ENCODE data around the gene SPINT1. TPM values are rescaled to one million over a fixed set of nuclear protein-coding genes. Genes with fewer than 3 reads are reported as not detected.

Gene SPINT1, protein sequence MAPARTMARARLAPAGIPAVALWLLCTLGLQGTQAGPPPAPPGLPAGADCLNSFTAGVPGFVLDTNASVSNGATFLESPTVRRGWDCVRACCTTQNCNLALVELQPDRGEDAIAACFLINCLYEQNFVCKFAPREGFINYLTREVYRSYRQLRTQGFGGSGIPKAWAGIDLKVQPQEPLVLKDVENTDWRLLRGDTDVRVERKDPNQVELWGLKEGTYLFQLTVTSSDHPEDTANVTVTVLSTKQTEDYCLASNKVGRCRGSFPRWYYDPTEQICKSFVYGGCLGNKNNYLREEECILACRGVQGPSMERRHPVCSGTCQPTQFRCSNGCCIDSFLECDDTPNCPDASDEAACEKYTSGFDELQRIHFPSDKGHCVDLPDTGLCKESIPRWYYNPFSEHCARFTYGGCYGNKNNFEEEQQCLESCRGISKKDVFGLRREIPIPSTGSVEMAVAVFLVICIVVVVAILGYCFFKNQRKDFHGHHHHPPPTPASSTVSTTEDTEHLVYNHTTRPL
- 0.33 and 0.36 TPM in 2 replicates for total RNA-seq

DNA sequence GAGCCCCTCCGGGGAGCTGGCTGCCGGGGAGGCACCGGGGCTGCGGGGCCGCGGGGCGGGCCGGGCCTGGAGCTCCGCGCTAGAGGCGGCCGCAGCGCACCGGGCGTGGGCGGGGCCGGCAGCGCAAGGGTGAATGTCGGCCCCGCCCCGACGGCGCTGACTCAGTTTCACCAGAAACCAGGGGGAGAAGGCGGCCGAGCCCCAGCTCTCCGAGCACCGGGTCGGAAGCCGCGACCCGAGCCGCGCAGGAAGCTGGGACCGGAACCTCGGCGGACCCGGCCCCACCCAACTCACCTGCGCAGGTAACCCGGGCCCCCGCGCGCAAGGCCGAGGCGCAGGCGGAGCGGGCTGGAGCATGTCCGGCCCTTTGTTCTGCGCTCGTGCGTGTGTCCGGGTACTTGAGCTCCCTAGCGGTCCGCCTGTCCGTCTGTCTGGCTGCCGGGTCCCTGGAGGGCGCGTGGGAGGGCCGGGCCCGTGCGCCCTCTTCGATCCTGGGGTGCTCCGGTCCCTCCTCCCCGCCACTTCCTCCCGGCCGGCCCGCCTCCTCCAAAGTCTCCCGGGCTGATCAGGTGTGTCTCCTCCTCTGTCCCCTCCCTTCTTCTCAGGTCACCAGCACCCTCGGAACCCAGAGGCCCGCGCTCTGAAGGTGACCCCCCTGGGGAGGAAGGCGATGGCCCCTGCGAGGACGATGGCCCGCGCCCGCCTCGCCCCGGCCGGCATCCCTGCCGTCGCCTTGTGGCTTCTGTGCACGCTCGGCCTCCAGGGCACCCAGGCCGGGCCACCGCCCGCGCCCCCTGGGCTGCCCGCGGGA, at the start of gene SPINT1:
SPINT1 (plus strand) TSS at position 164 of the 811 bp plus-strand sequence; CDS start at position 671, 507 bp downstream.

DNA sequence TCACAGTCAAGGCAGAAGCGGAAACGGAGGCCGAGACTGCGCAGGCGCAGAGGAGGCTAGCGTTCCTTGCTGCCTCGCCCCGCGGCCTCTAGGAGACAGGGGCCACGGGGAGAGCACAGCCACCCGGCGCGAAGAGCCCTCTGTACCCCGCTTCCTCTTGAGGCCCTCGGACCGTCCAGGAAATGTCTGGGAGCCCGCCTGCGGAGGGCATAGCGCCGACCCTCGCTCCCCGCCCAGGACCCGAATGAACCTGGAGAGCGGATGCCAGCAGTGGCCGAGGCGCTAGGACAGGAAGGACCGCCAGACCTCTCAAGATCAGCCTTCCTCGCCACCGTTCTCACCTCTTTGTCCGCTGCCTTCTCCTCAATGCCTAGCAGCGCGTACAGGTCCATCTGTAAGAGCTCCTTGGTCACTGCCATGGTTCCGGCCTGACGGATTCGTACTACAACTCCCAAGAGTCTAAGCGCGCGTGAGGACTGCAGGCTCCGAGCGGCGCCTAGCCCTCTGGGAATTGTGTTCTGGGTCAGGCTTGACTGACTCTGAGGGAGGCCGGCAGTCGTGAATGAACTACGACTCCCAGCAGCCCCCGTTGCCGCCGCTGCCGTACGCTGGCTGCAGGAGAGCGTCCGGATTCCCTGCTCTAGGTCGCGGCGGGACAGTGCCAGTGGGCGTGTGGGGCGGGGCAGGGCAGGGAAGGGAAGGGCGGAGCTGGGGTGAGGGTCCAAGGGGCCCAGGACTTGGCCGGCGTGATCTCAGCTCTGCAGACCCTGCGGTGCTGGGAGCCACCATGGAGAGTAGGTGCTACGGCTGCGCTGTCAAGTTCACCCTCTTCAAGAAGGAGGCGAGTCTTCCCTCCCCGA, 36.6 kb upstream of the SPINT1 start, which contains the start of the genes DNAJC17 and ZFYVE19:
DNAJC17 (minus strand) TSS at position 446 of the 860 bp plus-strand sequence; CDS start at position 419, 27 bp downstream.
ZFYVE19 (plus strand) TSS at position 62 of the 860 bp plus-strand sequence; CDS start at position 563, 501 bp downstream.

DNA sequence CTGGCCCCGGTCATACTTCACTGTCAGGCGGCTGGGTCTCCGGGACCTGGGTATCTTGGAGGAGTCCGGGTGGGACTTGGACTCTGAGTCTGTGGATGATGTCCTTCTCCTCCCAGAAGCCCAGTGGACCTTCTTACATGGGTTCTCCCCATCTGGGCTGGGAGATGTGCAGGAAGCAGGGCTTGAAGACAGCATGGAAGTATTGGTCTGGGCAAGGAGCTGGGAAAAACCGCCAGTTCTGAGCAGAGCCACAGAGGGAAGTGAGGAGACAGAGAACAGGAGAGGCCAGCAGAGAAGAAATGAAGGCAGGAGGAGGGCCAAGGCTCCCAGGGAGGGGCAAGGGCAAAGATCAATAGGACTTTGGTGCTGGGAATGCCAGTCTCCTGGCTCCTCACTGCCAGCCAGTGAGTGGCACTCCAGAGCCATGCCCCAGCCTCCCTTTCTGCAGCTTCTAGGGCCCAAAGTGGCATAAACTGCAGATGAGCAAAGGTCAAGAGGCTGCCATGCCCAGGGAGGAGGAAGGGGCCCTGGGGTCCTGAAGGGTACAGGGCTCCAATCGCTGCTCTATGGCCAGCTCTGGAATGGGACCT, 15.3 kb upstream of the SPINT1 start, which contains the start of gene PPP1R14D:
PPP1R14D (minus strand) TSS at position 262 of the 590 bp plus-strand sequence; CDS start at position 195, 67 bp downstream.

DNA sequence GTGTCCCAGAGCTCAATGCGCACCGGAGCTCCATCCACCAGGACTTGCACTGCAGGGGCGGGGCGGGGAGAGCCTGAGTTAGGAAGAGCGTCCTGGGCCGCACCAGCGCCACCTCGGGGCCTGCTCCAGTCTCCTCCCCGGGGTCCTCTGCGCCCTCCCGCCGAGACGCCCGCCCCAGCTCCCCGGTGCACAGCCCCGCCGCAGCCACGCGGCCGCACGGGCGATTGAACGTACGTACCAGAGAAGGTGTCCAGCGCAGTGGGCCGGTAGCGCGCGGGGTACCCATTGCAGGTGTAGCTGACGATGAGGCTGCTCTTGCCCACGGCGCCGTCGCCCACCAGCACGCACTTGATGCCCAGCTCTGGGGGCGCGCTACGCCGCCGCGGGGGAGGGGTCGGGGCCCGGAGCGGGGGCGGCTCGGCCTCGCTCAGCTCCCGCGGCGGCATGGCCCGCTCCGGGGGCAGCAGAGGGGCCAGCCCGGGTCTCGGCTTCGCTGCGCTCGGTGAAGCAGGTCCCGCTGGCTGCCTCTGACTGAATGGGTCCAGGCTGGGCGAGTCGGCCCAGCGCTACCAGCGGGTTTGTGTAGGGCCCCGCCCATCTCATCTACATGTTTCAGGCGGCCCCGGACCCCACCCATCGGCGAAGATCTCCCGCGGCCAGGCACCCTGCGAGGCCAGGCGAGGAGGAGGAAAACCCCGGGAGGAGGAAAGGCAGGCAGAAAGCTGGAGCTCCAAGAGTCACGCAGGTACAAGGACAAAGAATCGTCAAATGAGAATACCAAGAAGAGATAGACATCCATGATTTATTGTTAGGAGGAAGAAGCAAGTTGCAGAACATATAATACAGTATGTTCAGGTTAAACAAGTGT, 30.1 kb downstream of the SPINT1 start, which contains the start of gene RHOV:
RHOV (minus strand) TSS at position 541 of the 868 bp plus-strand sequence; CDS start at position 446, 95 bp downstream.

DNA sequence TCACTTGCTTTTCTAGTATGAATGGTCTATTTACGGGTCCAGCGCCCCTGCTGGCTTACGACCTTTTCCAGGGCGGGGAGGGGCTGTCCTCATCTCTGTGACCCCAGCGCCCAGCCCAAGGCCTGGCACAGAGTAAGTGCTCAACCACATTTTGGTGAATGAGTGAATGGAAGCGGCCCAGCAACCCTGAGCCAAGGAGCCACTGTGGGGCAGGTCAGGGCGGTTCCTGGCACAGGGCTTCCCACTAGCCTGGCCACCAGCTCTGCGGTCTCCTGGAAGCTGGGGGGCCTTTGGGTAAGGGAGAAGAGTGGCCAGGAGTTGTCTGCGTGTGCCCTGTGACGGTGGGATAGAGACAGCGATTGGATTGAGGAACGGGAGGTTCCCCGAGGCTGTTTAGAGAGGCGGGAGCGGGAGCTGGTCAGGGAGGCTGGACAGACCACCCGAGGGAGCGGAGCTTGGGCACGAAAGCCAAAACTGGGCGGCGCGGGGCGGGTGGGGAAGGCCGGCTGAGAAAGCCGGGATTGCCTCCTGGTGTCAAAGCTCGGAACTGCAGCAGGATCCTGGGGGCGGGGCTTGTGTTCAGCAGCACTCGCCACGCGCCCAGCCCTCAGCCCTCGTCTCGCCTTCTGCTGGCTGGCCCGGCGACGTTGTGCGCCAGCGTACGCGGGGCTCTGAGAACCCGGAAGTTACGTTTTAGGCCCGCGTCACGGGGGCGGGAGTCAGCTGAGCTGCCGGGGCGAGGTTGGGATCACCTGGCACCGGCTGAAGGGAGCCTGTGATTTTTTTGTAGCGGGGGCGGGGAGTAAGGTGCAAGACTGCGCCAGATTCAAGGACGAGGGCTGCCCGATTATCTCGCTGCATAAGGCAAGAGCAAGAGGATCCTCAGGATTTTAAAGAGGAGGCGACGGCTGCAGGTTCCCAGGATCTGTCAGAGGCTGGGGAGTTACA, 50.2 kb downstream of the SPINT1 start, which contains the start of gene VPS18:
VPS18 (plus strand) TSS at position 718 of the 948 bp plus-strand sequence. CDS start 319 bp downstream, outside the sequence.

Other genes starting within 250 kb of the SPINT1 start
- 2.0 and 5.7 TPM in 2 replicates for gene KNL1, start 249.8 kb upstream of the SPINT1 start, total RNA-seq
- 1.4 and 1.8 TPM in 2 replicates for gene RAD51, start 148.9 kb upstream of the SPINT1 start, total RNA-seq
- gene RMDN3, start 88.8 kb upstream of the SPINT1 start, total RNA-seq: 21.3 and 24.7 TPM in 2 replicates
- gene GCHFR, start 80.0 kb upstream of the SPINT1 start, total RNA-seq: 0.85 and 1.5 TPM in 2 replicates
- 0.07 TPM in 1 of 2 replicates, not detected in the other for gene C15orf62, start 74.1 kb upstream of the SPINT1 start, total RNA-seq
- gene ZFYVE19, start 37.0 kb upstream of the SPINT1 start, total RNA-seq: 17.8 and 18.7 TPM in 2 replicates
- gene DNAJC17, start 36.6 kb upstream of the SPINT1 start, total RNA-seq: 12.1 and 12.6 TPM in 2 replicates
- gene PPP1R14D, start 15.3 kb upstream of the SPINT1 start, total RNA-seq: not detected in 2 replicates
- 0.07 TPM in 1 of 2 replicates, not detected in the other for gene RHOV, start 30.2 kb downstream of the SPINT1 start, total RNA-seq
- gene VPS18, start 50.4 kb downstream of the SPINT1 start, total RNA-seq: 41.6 and 49.0 TPM in 2 replicates
- 0.07 and 0.10 TPM in 2 replicates for gene DLL4, start 85.3 kb downstream of the SPINT1 start, total RNA-seq
- 6.4 and 19.6 TPM in 2 replicates for gene CHAC1, start 109.4 kb downstream of the SPINT1 start, total RNA-seq

Data from smooth muscle cell of the pulmonary artery (primary cell).